Activated naive CD8-positive, alpha-beta T cell treated with anti-CD3 and anti-CD28 coated beads, Interleukin-2, amount 10 ng/mL, durations not matched to agents 7 days and 5 days (primary cell): ENCODE data around the gene SMYD5. TPM values are rescaled to one million over a fixed set of nuclear protein-coding genes. Genes with fewer than 3 reads are reported as not detected.
"Not testable (repeated sequence)": the region's sequence is repeated elsewhere in the genome, so short reads cannot be mapped to it uniquely, and the experiment has no call there.

Source experiments
- ATAC-seq: fragments of 150-1000 bp; cut with Tn5 transposase; one replicate; pipeline ENCODE4 v1.10.0; 2021; ENCODE audit warnings: low read depth, moderate library complexity
- POLR2A ChIA-PET: fragments of 350-600 bp; sonication (Branson Sonifier 250); formaldehyde crosslinking; loops from one replicate; lab custom pipeline; 2021; ENCODE audit warnings: antibody characterized with exemption; lab: Charles Lee
- DNase-seq: peaks from one replicate; pipeline ENCODE4 v3.0.0; 2021
- H3K27ac Mint-ChIP-seq: one replicate; pipeline ENCODE4 v1.8.0; 2022; ENCODE audit warnings: mild to moderate bottlenecking, mixed read lengths
- H3K27me3 Mint-ChIP-seq: one replicate; pipeline ENCODE4 v1.8.0; 2022; ENCODE audit warnings: mild to moderate bottlenecking, moderate library complexity, mixed read lengths
- H3K36me3 Mint-ChIP-seq: one replicate; pipeline ENCODE4 v1.8.0; 2021; ENCODE audit warnings: mild to moderate bottlenecking, mixed read lengths
- H3K4me1 Mint-ChIP-seq: one replicate; pipeline ENCODE4 v1.8.0; 2021; ENCODE audit warnings: mixed read lengths
- H3K4me3 Mint-ChIP-seq: one replicate; pipeline ENCODE4 v1.8.0; 2022; ENCODE audit warnings: mild to moderate bottlenecking, moderate library complexity, mixed read lengths
- H3K9me3 Mint-ChIP-seq: one replicate; pipeline ENCODE4 v1.8.0; 2021; ENCODE audit warnings: mixed read lengths
- total RNA-seq, 2 experiments: library from RNA; stranded (reverse); gene quantifications; one replicate each; pipeline ENCODE4 v1.2.3, GENCODE V29; 2021

The SMYD5 gene
- total RNA-seq, 2 experiments from 2014 or later, result 18.2 to 26.9 TPM

DNA sequence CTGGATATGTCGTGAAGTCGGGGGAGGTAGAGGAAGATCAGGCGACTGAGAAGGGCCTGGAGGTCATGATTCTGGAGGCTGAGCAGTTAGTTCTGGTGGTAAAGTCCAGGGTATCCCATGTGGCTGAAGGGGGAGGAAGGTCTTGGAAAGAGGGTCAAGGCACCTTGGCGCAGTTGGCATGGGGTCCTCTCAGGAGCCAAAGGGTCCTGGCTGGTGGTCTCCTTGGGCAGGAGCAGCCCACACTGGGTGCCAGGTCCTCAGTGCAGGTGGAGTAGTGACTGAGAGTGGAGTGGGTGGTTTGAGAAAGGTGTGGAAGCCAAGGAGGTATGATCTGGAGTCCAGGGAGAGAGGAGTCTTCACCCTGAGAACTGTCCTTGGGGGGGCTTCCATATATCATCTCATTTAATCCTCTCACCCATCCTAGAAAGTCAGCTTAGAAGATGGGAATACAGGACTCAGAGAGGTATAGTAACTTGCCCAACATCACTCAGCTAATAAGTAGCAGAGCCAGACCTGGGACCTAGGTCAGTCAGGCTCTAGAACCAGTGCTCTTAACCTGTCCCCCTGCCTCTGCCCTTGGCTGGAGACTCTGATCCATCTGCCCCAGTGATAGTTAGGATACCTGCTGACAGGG, 45.8 kb downstream of the SMYD5 start:
- Mint-ChIP-seq H3K4me3 (no peak overlapping the region), H3K4me1 (no peaks in the 10 kb centered on the region), H3K27me3 (no peaks in the 10 kb centered on the region), H3K36me3 (peaks cover 12% of the 10 kb centered on the region), H3K27ac (no peak overlapping the region), H3K9me3 (no peaks in the 10 kb centered on the region)
- ATAC-seq (no peak), DNase-seq (no peak)
- POLR2A ChIA-PET, result no interaction called here

DNA sequence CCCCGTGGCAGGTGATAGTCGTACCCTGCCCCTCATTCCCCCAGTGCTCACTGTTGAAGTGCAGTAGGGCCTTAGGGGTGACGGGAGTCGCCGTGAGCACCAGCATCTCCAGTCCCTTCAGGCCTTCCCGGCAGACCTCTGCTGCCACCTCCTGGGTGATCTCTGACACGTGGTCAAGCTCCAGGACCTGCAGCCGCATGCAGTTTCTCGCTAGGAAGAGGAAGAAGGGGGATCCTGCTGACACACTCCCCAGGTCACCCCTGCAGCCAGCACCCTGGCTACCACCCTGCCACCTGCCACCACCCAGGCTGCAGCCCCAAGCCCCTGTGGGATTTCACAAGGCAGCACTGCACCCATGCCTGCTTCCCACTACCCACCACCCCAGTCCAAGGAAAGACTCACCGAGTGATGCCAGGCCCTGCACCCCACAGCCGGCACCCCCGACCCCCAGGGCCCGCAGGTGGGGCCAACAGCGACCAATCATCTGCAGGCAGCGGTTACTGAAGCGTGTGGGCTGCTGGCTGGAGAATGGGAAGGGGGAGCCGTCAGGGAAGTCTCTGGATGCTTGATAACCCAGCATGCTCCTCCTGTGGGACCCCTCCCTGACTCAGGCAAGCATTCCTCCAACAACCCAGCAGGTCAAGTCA, 46.4 kb downstream of the SMYD5 start:
- Mint-ChIP-seq H3K36me3 (peaks cover 12% of the 10 kb centered on the region), H3K9me3 (no peaks in the 10 kb centered on the region), H3K27me3 (no peaks in the 10 kb centered on the region), H3K4me3 (no peak overlapping the region), H3K27ac (no peak overlapping the region), H3K4me1 (no peaks in the 10 kb centered on the region)
- ATAC-seq (no peak), DNase-seq (no peak)
- POLR2A ChIA-PET, result no interaction called here

DNA sequence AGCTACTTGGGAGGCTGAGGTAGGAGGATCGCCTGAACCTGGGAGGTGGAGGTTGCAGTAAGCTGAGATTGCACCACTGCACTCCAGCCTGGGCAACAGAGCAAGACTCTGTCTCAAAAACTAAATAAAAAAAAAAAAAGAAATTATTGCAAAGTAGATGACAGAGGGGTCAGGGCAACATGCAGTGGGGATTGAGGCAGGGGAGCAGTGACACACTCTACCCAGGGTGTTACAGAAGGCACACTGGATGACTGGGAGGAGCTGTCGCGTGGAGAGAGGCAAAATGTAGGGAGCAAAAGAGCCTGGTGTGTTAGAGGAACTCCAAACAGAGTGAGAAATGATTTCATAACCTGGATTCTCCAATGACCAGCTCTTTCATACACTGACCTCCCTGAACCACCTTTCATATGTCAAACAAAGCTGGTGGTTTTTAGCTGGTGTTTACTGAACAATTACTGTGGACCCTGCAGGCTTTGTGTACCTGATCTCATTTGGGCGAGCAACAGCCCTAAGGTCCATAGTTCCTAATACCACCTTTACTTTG, 48.1 kb downstream of the SMYD5 start:
- Mint-ChIP-seq H3K4me1 (peaks cover 4% of the 10 kb centered on the region), H3K9me3 (no peaks in the 10 kb centered on the region), H3K27me3 (no peaks in the 10 kb centered on the region), H3K36me3 (peaks cover 16% of the 10 kb centered on the region), H3K27ac (no peak overlapping the region), H3K4me3 (no peak overlapping the region)
- ATAC-seq (no peak), DNase-seq (no peak)
- POLR2A ChIA-PET, result interaction anchor here (1.1 kb wide), 1 partner anchor 27 kb away, joined by 3 read pairs; no protein-coding TSS in a partner anchor

GRCh38 chr2:73262691-73263429, 48.8 kb downstream of the SMYD5 start:
- POLR2A ChIA-PET, H3K9me3 Mint-ChIP-seq, DNase-seq, ATAC-seq, H3K27ac Mint-ChIP-seq, H3K4me1 Mint-ChIP-seq, H3K4me3 Mint-ChIP-seq, H3K27me3 Mint-ChIP-seq: not testable (repeated sequence)
- peaks cover 16% of the 10 kb centered on the region for H3K36me3 Mint-ChIP-seq

- POLR2A ChIA-PET, result no interaction called here
- no peak for ATAC-seq
- no peak for DNase-seq
- Mint-ChIP-seq H3K9me3 (no peaks in the 10 kb centered on the region), H3K4me1 (peaks cover 13% of the 10 kb centered on the region), H3K36me3 (peaks cover 21% of the 10 kb centered on the region), H3K4me3 (no peak overlapping the region), H3K27me3 (no peaks in the 10 kb centered on the region), H3K27ac (no peak overlapping the region)
Measured at GRCh38 chr2:73263540-73264331, 49.7 kb downstream of the SMYD5 start.

DNA sequence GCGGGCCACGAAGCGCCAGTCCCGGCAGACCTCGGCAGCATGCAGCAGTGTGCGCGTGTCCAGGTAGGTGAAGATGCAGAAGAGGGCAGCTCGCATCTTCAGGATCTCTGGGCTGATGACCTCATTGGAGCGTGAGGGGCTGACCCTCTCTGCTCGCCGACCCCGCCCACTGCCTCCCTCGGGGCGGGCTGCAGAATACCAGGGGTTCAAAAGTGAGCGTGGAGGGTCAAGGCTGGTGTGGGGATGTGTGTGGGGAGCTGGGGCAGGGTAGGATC, 50.2 kb downstream of the SMYD5 start:
- no peak for DNase-seq
- H3K27me3 Mint-ChIP-seq, result no peaks in the 10 kb centered on the region
- H3K9me3 Mint-ChIP-seq, result no peaks in the 10 kb centered on the region
- no peak overlapping the region for H3K4me3 Mint-ChIP-seq
- H3K36me3 Mint-ChIP-seq, result peaks cover 19% of the 10 kb centered on the region
- H3K4me1 Mint-ChIP-seq, result peaks cover 13% of the 10 kb centered on the region
- no peak overlapping the region for H3K27ac Mint-ChIP-seq
- POLR2A ChIA-PET, result no interaction called here
- ATAC-seq, result no peak

GRCh38 chr2:73264783-73265182, 50.7 kb downstream of the SMYD5 start:
- H3K4me3 Mint-ChIP-seq, result no peak overlapping the region
- H3K4me1 Mint-ChIP-seq, result peaks cover 13% of the 10 kb centered on the region
- peaks cover 14% of the 10 kb centered on the region for H3K36me3 Mint-ChIP-seq
- no peak for ATAC-seq
- POLR2A ChIA-PET, result no interaction called here
- no peaks in the 10 kb centered on the region for H3K9me3 Mint-ChIP-seq
- no peak overlapping the region for H3K27ac Mint-ChIP-seq
- no peak for DNase-seq
- H3K27me3 Mint-ChIP-seq, result no peaks in the 10 kb centered on the region

- no peak for DNase-seq
- Mint-ChIP-seq H3K9me3 (no peaks in the 10 kb centered on the region), H3K4me3 (no peak overlapping the region), H3K4me1 (peaks cover 17% of the 10 kb centered on the region), H3K27ac (no peak overlapping the region), H3K36me3 (peaks cover 14% of the 10 kb centered on the region), H3K27me3 (no peaks in the 10 kb centered on the region)
- POLR2A ChIA-PET, result no interaction called here
- no peak for ATAC-seq
Measured at GRCh38 chr2:73265298-73266060, 51.4 kb downstream of the SMYD5 start.

- POLR2A ChIA-PET, result no interaction called here
- H3K4me1 Mint-ChIP-seq, result peaks cover 20% of the 10 kb centered on the region
- H3K27me3 Mint-ChIP-seq, result no peaks in the 10 kb centered on the region
- H3K4me3 Mint-ChIP-seq, result no peak overlapping the region
- no peaks in the 10 kb centered on the region for H3K9me3 Mint-ChIP-seq
- ATAC-seq (no peak), DNase-seq (no peak)
- peaks cover 19% of the 10 kb centered on the region for H3K36me3 Mint-ChIP-seq
- H3K27ac Mint-ChIP-seq, result no peak overlapping the region
Measured at GRCh38 chr2:73266061-73266901, 52.2 kb downstream of the SMYD5 start.

GRCh38 chr2:73267008-73267407, 53.0 kb downstream of the SMYD5 start:
- Mint-ChIP-seq H3K4me3 (no peak overlapping the region), H3K27ac (no peak overlapping the region)
- POLR2A ChIA-PET, result no interaction called here

GRCh38 chr2:73268366-73268829, 54.4 kb downstream of the SMYD5 start:
- Mint-ChIP-seq H3K9me3 (no peaks in the 10 kb centered on the region), H3K27me3 (no peaks in the 10 kb centered on the region), H3K4me1 (peaks cover 20% of the 10 kb centered on the region), H3K4me3 (peak overlapping the region; percentile 56), H3K27ac (peak overlapping the region; percentile 35), H3K36me3 (peaks cover 15% of the 10 kb centered on the region)
- POLR2A ChIA-PET, result interaction anchor here (1.0 to 1.4 kb wide), 3 partner anchors 17 to 35 kb away, joined by 3 to 4 read pairs (median 3); partner anchors contain the start of gene CCT7
- ATAC-seq (no peak), DNase-seq (no peak)

More at GRCh38 chr2:73267008-73267407, 53.0 kb downstream of the SMYD5 start:
- DNase-seq, result no peak
- Mint-ChIP-seq H3K9me3 (no peaks in the 10 kb centered on the region), H3K36me3 (peaks cover 17% of the 10 kb centered on the region), H3K4me1 (peaks cover 20% of the 10 kb centered on the region), H3K27me3 (no peaks in the 10 kb centered on the region)
- no peak for ATAC-seq
